ENCODE data around the gene TMEM120B.

DNA sequence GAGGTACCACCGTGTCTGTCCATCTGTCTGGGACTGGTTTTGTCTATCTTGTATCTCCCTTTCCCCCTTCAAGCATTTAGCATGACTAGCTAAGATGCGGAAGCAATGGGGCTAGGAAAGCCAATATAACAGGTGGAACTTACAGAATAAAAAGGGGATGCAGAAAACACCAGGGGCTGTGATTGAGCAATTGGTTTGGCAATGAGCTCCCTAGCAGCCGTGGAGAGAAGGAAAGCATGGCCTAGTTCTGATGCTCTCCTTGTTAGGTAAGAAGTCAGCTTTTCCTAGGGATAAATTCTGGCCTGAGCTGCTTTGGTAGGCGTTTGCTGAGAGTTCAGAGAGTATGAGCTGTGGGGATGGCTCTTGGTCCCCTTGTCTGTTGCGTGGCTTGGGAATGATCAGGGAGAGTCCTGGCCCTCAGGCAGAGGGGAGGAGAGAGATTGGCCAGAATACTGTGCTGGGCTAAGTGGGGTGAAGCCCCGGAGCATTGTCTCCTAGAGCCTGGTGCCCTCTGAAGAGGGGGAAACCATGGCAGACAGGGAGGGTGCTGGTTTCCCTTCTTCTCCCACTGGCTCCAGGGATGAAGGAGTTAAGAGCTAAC, 98.4 kb downstream of the TMEM120B start:
- TF ChIP-seq POLR2A (IDR thresholded peaks at IDR 0.05) (no peak), POLR2AphosphoS5 (IDR thresholded peaks at IDR 0.05) (no peak), EP300 (IDR thresholded peaks at IDR 0.05) (no peak)
- TF ChIP-seq, protein P1, sequence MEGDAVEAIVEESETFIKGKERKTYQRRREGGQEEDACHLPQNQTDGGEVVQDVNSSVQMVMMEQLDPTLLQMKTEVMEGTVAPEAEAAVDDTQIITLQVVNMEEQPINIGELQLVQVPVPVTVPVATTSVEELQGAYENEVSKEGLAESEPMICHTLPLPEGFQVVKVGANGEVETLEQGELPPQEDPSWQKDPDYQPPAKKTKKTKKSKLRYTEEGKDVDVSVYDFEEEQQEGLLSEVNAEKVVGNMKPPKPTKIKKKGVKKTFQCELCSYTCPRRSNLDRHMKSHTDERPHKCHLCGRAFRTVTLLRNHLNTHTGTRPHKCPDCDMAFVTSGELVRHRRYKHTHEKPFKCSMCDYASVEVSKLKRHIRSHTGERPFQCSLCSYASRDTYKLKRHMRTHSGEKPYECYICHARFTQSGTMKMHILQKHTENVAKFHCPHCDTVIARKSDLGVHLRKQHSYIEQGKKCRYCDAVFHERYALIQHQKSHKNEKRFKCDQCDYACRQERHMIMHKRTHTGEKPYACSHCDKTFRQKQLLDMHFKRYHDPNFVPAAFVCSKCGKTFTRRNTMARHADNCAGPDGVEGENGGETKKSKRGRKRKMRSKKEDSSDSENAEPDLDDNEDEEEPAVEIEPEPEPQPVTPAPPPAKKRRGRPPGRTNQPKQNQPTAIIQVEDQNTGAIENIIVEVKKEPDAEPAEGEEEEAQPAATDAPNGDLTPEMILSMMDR (IDR thresholded peaks at IDR 0.05), result no peak

All from suprapubic skin (tissue), 4 donors.